ENCODE data around the gene NCKAP5. TPM values are rescaled to one million over a fixed set of nuclear protein-coding genes. Genes with fewer than 3 reads are reported as not detected.

NCKAP5 gene
- total and polyA plus RNA-seq, 10 donors: 0.39 to 6.0 (median 3.3) TPM

- H3K9me3 ChIP-seq: peaks cover 0 to 14% (median 0%) of the 10 kb centered on the region in 8 donors
- no peaks in the 10 kb centered on the region for H3K4me1 ChIP-seq
- no peak for DNase-seq
- H3K27ac ChIP-seq: peak overlapping the region in 1 of 8 donors; percentile 1
- no peak overlapping the region for H3K4me3 ChIP-seq
- no peaks in the 10 kb centered on the region for H3K27me3 ChIP-seq (replicated peaks in 1 of 7)
- WGBS, 5 donors: 66 to 81% (median 76%) methylated on average over 7 of the region's 7 CpGs
- no peak for TF ChIP-seq POLR2A (IDR thresholded peaks at IDR 0.05)
- no peak for TF ChIP-seq POLR2AphosphoS5 (IDR thresholded peaks at IDR 0.05)
- no peak for TF ChIP-seq CTCF (IDR thresholded peaks at IDR 0.05 in 8 of 11, conservative IDR thresholded peaks at IDR 0.05 in 3 of 11)
- no peaks in the 10 kb centered on the region for H3K36me3 ChIP-seq
- intact Hi-C loops (cut with DNase I; ENCODE audit: low total_unique reads): no loop called here
Measured at GRCh38 chr2:133077269-133077822, 490.9 kb downstream of the NCKAP5 start.

- Histone ChIP-seq H3K4me3 (no peak overlapping the region), H3K27ac (no peak overlapping the region), H3K4me1 (no peaks in the 10 kb centered on the region), H3K27me3 (replicated peaks in 1 of 7) (no peaks in the 10 kb centered on the region), H3K9me3 (peaks cover 0 to 14% (median 0%) of the 10 kb centered on the region in 8 donors), H3K36me3 (no peaks in the 10 kb centered on the region)
- TF ChIP-seq POLR2A (IDR thresholded peaks at IDR 0.05): no peak
- TF ChIP-seq CTCF (IDR thresholded peaks at IDR 0.05 in 8 of 11, conservative IDR thresholded peaks at IDR 0.05 in 3 of 11): no peak
- no peak for TF ChIP-seq POLR2AphosphoS5 (IDR thresholded peaks at IDR 0.05)
- 52 to 77% (median 66%) methylated on average over 5 of the region's 5 CpGs for WGBS, 5 donors
- intact Hi-C loops (cut with DNase I; ENCODE audit: low total_unique reads): no loop called here
- no peak for DNase-seq
Measured at GRCh38 chr2:133072837-133073694, 495.2 kb downstream of the NCKAP5 start.

- no peak overlapping the region for H3K4me3 ChIP-seq
- TF ChIP-seq POLR2A (IDR thresholded peaks at IDR 0.05): no peak
- TF ChIP-seq POLR2AphosphoS5 (IDR thresholded peaks at IDR 0.05): no peak
- no peak for TF ChIP-seq CTCF (IDR thresholded peaks at IDR 0.05 in 8 of 11, conservative IDR thresholded peaks at IDR 0.05 in 3 of 11)
- H3K27me3 ChIP-seq (replicated peaks in 1 of 7): no peaks in the 10 kb centered on the region
- no peak overlapping the region for H3K27ac ChIP-seq
- no peaks in the 10 kb centered on the region for H3K4me1 ChIP-seq
- intact Hi-C loops (cut with DNase I; ENCODE audit: low total_unique reads): no loop called here
- no peaks in the 10 kb centered on the region for H3K9me3 ChIP-seq
- WGBS, 5 donors: 19 to 25% (median 23%) methylated on average over 4 of the region's 4 CpGs
- no peak for DNase-seq
- H3K36me3 ChIP-seq: no peaks in the 10 kb centered on the region
Measured at GRCh38 chr2:133063775-133064174, 504.5 kb downstream of the NCKAP5 start.

- Histone ChIP-seq H3K4me1 (no peaks in the 10 kb centered on the region), H3K9me3 (no peaks in the 10 kb centered on the region), H3K4me3 (no peak overlapping the region), H3K27me3 (replicated peaks in 1 of 7) (no peaks in the 10 kb centered on the region), H3K27ac (no peak overlapping the region), H3K36me3 (no peaks in the 10 kb centered on the region)
- no peak for DNase-seq
- TF ChIP-seq POLR2A (IDR thresholded peaks at IDR 0.05) (no peak), POLR2AphosphoS5 (IDR thresholded peaks at IDR 0.05) (no peak), CTCF (IDR thresholded peaks at IDR 0.05 in 8 of 11, conservative IDR thresholded peaks at IDR 0.05 in 3 of 11) (no peak)
- 67 to 87% (median 81%) methylated on average over 2 of the region's 2 CpGs for WGBS, 5 donors
- intact Hi-C loops (cut with DNase I; ENCODE audit: low total_unique reads): no loop called here
Measured at GRCh38 chr2:133062931-133063665, 505.2 kb downstream of the NCKAP5 start.

Measured in spleen (tissue), 11 donors.